Activated T-cell treated with anti-CD3 and anti-CD28 coated beads, Interleukin-2, amount 50 U/mL, for 48 hours (primary cell): ENCODE data around the gene STARD9.
A peak's percentile ranks its signal among the peaks of the same experiment; 100 is the strongest.
"Not testable (repeated sequence)": the region's sequence is repeated elsewhere in the genome, so short reads cannot be mapped to it uniquely, and the experiment has no call there.

Experiments
- DNase-seq, 2 experiments: peaks; one replicate each; pipeline ENCODE4 v3.0.0-alpha.2; 2020

Gene STARD9

GRCh38 chr15:42575188-42576039 lies at the start of gene STARD9:
Gene STARD9 (plus strand): TSS chr15:42575606. CDS start chr15:42575716, 110 bp downstream.
- peak; percentile 98 for DNase-seq

DNA sequence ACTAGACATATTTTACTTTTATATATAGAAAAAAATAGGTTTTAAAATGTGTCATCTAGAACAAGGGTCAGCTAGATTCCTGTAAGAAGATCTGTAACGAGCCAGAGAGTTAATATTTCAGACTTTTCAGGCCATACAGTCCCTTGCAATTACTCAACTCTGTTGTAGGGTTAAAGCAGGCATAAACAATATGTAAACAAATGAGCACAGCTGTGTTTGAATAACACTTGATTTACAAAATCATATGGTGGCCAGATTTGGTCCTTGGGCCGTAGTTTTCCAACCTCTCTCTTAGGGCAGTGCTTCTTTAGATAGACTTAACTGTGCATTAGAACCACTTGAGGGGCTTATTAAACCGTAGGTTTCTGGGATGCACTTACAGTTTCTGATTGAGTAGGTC lies 46.4 kb upstream of the STARD9 start:
- no peak for DNase-seq

- no peak for DNase-seq
Observed at GRCh38 chr15:42533246-42533645, 42.2 kb upstream of the STARD9 start.

DNA sequence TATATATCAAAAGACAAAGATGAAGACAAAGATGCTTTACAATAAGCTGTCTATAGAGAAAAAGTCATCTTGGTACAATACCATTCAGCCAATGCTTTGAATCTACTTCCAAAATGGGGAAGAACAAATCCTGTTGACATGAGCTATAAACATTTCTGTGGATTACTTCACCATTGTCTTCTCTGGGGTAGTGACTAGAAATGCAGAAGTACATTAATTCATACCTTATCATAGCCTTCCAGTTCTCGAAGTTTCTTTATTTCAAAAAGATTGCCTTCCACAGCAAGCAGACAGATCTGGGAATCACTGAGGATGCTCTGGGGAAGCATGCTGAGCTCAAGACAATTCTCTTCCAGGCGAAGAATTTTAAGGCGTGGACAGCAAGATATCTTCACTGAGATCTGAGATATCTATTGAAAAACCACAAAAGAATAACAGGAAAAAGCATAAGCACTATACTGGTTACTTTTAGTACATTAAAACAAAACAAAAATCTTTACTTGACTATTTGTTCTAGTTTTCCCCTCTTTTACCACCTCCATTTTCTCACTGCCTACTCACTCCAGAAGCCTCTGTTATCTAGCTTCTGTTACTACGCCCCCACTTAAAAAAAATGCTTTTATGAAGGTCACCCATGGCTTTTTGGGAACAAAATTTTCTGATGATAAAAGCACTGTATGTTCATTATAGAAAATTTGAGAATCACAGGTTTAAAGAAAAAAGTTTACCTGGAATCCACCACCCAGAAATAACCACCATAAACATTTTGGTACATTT lies 30.4 kb upstream of the STARD9 start:
- DNase-seq = no peak

- no peak for DNase-seq
Observed at GRCh38 chr15:42547918-42548248, 27.5 kb upstream of the STARD9 start.

DNA sequence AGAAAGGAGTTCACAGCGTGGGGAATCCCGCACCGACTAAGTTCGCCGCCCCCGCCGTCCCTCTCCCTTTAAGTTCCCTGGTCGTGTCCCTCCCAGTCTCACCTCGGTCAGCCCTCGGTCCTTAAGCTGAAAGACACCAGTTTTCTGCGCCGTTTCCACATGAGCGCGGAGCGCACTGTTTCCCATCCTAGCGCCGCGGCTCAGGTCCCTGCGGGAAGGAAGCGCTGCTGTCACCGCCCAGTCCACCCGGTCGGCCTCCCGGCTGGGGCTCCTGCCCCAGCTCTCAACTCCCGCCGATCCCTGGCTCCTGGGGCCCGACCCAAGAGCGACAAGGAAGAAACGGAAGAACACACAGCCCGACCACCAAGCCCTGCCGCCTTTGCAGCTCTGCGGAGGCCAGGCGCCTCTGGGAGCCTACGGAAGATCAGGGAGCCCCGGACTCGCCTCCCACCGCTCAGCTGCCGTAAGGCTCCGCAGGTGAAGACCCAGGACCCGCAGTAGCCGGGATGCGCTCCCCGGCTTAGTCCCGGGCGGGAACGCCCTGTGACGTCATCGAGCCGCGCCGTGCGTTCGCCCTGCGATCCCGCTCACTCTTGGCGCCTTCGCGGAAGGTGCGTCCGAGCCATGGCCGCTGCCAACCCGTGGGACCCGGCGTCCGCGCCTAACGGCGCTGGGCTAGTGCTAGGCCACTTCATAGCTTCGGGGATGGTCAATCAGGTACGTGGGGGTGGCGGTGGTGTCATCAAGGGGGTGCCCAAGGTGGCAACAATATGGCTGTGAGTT lies 27.0 kb upstream of the STARD9 start, which contains the start of the genes HAUS2 and LRRC57:
TSS of gene HAUS2 (plus strand) at position 590 of the 783 bp plus-strand sequence. CDS start at position 625, 35 bp downstream.
TSS of gene LRRC57 (minus strand) at position 545 of the 783 bp plus-strand sequence. CDS start at position 186, 359 bp downstream.
- DNase-seq = peak; percentile 94

- DNase-seq = no peak
Observed at GRCh38 chr15:42549032-42549491, 26.3 kb upstream of the STARD9 start.

DNA sequence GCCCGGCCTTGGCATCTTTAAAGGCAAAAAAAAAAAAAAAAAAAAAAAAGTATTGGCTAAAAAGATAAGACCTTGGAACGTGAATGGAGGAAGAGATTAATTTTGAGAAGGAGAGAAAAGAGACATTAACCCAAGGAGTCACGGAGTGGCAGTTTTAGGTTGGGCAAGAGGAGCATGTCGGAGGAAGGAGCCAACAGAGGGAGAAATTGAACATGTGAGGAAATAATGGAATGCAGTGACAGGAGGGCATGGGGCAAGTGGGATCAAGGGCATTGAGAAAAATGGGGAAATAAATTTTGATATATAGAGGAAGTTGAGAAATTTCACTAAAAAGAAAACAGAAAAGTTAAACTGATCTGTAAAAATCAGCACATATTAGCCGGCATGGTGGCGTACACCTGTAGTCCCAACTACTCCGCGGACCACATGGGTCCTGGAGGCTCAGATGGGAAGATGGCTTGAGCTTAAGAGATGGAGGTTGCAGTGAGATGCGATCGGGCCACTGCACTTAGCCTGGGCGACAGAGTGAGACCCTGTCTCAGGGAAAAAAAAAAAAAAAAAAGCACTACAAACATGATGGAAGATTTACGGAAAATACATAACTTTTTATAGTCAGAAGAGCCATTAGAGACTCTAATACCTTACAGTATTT lies 25.5 kb upstream of the STARD9 start:
- DNase-seq = no peak

GRCh38 chr15:42553554-42553953 lies 21.9 kb upstream of the STARD9 start:
- DNase-seq = no peak

- not testable (repeated sequence) for DNase-seq
Observed at GRCh38 chr15:42556550-42557207, 18.7 kb upstream of the STARD9 start.

DNA sequence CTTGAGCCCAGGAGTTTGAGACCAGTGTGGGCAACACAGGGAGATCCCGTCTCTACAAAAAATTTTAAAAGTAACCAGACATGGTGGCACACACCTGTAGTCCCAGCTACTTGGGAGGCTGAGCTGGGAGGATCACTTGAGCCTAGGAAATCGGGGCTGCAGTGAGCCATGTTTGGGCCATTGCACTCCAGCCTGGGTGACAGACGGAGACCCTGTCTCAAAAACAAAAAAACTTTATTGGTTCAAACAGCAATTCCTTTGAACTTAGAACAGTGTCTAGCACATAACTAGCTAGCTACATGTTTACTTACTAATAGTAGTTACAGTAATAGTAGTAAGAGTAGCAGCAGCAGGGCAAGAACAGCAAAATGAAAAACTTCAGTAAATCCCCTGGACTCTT lies 16.7 kb upstream of the STARD9 start:
- no peak for DNase-seq

DNA sequence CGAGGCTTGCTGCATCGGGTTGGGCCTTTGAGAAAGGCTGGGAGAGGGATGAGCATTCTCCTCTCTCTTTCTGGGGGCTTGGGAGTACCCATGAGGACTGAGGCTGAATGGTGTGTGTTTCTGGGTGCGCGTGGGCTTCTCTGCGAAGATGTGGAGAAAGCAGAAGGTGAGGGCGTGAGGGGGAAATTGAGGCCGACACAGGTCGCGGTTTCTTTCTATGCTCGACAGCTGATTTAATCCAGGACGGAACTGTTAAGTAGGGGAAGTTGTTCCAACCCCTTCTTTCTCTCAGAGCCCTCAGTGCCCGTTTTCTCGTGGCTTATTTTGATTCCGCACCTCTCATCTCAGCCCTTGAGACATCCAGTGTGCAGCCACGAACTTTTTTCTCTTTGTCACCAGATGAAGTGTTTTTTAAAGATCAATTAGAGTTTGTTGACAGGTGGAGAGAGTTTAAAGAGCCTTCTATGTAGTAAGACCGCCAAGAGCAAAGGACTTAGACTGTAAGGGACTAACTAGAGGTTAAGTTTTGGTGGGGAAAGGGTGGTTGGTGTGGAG lies 711 bp downstream of the STARD9 start:
- no peak for DNase-seq

- DNase-seq = no peak
Observed at GRCh38 chr15:42576776-42577175, 1.4 kb downstream of the STARD9 start.

DNA sequence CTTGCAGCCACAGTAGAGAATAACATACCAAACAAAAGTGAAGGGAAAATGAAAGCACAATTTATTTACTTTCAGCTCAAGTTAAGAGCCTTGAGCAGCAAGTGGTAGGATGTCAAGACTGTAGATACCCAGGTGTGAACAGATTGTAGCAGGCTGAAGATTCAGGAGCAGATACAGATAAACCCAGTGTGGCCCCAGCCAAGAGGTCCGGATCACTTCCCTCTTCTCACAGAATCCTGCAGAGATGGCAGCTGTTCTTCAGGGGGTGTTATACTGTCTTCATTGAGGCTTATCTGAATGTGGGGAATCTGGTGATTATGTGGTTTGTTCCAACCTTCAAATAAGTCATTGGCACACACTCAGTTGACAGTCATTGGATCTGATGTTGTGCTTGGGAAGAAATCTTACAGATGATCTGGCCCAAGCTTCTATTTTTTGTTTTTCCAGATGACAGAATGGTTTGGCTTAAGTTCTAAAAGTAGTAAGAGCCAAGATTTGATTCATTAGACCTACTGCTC lies 2.2 kb downstream of the STARD9 start:
- no peak for DNase-seq

DNA sequence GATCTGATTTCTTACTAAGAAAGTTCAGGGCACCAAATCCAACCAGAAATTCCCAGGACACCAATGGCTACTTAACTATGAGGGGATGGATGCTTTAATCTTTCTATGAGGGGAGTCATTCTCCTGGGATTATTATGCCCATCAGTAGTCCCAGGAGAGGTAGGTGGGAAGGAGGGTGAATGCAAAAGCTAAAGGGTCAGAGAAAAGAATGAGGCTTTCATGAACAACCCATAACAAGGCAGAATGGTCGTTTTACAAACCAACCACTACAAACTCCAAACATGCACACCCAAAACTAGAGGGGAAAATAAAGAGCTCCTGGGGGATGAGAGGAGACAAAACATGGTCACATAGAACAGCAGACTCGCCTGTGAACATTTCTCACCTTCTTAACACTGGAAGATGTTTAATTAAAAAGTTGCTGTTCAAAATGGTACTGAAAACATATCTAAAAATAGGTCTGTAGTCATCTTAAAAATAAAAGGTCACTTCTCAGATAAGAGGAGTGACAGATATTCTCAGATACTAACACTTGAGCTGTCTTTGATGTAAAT lies 3.7 kb downstream of the STARD9 start:
- no peak for DNase-seq

DNA sequence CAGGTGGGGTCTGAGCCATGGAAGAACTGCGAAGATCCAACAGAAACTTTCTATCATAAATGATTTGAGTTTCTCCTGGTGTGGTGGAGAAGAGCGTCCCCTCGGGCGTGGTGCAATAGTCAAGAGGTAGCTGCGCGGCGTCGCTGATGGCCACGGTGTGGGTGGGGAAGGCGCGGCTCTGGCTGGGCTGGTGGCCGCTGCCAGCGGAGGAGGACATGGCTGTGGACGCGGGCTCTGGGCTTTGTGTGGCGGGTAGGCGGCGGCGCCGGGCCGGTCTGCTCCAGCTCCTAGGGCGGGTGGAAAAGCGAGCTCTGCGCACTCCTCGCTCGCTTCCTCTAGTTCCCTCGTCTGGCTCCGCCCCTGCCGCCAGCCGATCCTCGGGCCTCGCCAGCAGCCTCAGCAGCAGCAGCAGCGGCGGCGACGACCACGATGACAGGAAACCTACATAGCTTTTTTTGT lies 5.9 kb downstream of the STARD9 start:
- DNase-seq = peak; percentile 81 to 86

GRCh38 chr15:42582569-42583375 lies 7.4 kb downstream of the STARD9 start:
- no peak for DNase-seq

DNA sequence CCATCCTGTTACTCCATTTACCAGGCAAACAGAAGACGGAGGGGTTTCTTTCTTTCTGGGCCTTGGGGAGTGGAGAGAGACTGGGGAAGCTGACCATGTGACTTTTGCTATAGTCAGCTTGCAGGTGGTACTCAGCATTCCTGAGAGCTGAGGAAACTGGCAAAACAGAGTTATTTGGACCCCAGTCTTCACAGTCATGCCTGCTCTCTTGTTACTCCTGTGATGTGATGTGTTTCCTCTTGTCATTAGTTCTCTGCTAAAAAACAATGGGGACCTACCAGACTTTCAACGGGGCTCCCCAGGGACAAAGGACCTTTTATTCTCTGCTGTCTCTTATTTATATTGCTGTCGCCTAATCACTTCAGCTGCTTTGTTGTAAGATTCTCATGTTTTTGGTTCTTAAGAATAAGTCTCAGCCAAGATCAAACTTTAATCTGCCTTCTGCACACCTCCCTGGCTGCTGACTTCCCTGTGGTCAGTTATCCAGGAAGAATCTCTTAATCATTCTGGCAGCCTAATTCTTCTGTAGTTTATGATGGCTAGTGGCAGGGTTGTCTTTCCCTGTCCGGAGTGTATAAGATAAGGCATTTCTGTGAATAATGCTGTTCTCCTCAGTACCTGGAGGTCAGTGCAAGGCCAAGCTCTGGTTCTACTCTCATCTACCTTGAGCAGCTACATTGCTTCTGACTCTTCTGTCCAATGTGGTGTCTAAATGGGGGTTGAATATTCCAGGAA lies 8.8 kb downstream of the STARD9 start:
- no peak for DNase-seq

GRCh38 chr15:42590619-42591237 lies 15.3 kb downstream of the STARD9 start:
- DNase-seq = no peak
